UCSD-AML1 (cell line): ENCODE results near the gene ADGRG3.

Source experiments
- DNase-seq: peaks from one replicate; lab custom pipeline; 2025; ENCODE audit not compliant: unreplicated experiment; lab: John Stamatoyannopoulos, UW

Gene ADGRG3

GRCh38 chr16:57694725-57695679, 26.9 kb downstream of the ADGRG3 start, which contains the start of gene DRC7:
TSS of gene DRC7 (plus strand) at chr16:57694806. CDS start at chr16:57697950, 3,144 bp downstream.
- peak; percentile 90 for DNase-seq

DNA sequence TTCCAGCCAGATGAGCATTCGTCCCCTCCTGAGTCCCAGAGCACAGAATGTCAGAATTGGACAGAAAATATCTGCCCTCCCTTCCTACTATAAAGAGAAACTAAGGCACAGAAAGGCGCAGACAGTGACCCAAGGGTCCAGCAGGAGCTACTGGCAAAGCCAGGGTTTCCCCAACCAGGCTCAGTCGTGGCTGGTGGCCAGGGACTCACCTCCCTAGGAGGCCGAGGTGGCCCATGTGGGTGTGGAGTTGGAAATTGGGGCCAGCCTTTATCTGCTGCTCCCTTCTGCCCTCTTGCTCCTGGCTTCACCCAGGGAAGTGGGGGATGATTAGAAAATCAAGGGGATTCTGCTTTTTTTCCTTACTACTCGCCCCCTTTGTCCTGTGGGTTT, 27.6 kb downstream of the ADGRG3 start:
- DNase-seq = no peak

DNA sequence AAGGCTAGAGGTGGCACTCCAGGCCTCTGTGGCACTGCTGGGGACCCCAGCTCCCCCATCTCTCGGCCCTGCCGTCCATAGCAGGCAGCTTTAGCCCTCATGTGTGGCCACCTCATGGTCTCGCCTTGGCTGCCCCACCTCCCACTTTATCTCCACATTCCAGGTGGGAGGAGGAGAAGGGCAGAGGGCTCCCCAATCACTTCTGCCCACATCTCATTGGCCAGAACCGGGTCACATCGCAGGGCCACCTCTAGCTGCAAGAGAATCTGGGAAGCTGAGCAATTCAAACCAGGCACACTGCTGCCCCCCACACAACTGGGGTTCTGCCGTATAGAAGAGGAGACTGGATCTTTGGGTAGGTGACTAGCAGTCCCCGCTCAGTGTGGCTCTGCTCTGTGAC, 28.1 kb downstream of the ADGRG3 start:
- no peak for DNase-seq

DNA sequence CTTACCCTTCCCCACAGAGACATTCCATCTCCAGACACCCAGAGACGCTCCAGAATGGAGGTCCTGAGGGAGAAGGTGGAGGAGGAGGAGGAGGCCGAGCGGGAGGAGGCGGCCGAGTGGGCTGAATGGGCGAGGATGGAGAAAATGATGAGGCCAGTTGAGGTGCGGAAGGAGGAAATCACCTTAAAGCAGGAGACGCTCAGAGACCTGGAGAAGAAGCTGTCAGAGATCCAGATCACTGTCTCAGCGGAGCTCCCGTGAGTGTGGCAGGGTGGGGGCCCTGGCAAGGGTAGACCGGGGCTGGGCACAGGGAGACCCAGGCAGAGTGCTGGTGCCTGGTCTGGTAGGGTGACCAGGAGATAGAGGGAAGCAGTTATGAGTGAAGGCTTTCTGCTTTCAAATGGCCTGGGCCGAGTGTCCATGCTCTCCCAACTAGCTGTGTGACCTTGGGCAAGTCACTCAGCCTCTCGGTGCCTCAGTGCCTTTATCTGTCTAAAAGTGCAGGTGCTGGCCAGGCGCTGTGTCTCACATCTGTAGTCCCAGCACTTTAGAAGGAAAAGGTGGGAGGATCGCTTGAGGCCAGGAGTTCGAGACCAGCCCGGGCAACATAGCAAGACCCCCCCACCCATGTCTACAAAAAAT, 29.9 kb downstream of the ADGRG3 start:
- DNase-seq = no peak

DNA sequence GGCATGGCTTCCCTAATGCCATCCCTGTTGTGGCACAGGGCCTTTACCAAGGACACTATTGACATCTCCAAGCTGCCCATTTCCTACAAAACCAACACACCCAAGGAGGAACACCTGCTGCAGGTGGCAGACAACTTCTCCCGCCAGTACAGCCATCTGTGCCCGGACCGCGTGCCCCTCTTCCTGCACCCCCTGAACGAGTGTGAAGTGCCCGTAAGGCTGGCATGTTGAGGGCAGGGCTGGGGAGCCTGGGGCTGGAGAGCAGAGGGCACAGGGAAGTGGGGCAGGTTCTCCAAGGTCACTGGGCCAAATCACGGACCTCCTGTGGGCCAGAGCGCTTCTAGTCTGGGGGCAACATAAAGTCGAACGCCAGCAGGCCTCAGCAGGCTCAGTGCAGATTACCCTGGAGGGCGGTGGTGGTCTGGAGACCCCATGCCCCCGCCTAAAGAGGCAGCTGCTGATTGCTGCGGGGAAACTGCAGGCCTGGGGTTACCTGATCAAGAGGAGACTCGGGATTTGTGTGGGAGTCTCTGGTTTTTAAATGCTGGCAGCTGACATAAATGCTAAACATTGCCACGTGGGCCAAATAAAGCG, 30.8 kb downstream of the ADGRG3 start:
- DNase-seq = no peak

DNA sequence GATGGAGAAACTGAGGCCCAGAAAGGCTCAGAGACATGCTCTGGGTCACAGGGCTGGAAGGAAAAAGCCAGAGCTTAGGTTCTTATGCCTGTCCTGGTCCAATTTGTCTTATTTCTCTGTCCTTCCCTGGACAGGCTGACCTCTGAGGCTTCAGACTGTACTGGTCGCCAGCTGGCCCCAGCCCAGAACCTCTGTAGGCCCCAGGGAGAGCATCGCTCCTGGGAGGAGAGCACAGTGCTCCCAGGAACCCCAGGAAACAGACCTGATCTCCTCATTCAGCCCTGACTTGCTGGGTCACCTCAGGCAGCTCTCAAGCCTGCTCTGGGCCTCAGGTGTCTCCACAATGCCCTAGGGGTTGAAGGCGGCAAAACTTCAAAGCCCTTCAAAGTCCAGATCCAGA, 31.4 kb downstream of the ADGRG3 start:
- no peak for DNase-seq

- DNase-seq = no peak
These were observed 31.8 kb downstream of the ADGRG3 start for GRCh38 chr16:57699899-57700298.

- no peak for DNase-seq
These were observed 32.9 kb downstream of the ADGRG3 start for GRCh38 chr16:57700781-57701551.

DNA sequence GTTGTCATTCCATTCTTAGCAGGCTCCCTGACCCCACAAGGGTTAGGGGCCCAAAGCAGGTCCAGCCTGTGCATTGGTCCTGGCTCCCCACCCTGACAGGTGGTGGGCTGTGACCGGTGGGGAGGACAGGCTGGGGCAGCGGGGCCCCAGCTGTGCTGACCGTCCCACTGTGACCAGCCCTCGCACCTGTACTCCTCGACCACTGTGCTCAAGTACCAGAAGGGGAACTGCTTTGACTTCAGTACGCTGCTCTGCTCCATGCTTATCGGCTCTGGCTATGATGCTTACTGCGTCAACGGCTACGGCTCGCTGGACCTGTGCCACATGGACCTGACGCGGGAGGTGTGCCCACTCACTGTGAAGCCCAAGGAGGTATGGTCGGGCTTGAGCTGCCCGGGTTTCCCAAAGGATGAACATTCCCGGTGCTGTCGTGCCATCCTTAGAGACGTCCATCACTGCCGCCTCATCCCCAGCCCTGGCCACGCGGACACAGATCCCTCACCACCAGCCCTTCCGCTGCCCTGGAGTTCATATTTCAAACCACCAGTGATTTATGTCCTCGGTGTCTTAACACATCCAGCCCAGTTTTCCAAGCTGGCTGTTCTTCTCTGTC, 33.8 kb downstream of the ADGRG3 start:
- no peak for DNase-seq

- DNase-seq = no peak
These were observed 35.4 kb downstream of the ADGRG3 start for GRCh38 chr16:57703416-57704010.

- DNase-seq = no peak
These were observed 36.2 kb downstream of the ADGRG3 start for GRCh38 chr16:57704011-57704904.

GRCh38 chr16:57704905-57705852, 37.1 kb downstream of the ADGRG3 start:
- DNase-seq = no peak

GRCh38 chr16:57706717-57707116, 38.6 kb downstream of the ADGRG3 start:
- DNase-seq = no peak

DNA sequence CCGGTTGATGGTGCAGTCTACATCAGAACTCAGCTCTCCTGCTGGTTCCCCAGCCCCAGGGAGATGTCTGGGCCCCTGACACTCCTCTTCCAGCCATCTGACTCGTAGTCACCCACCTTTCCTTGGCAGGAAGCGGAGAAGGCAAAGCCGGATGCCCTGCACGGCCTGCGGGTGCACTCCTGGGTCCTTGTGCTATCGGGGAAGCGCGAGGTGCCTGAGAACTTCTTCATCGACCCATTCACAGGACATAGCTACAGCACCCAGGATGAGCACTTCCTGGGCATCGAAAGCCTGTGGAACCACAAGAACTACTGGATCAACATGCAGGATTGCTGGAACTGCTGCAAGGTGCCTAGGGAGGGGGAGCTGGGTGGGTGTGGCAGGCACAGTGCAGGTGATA, 39.2 kb downstream of the ADGRG3 start:
- DNase-seq = no peak

GRCh38 chr16:57708168-57708567, 40.1 kb downstream of the ADGRG3 start:
- no peak for DNase-seq

- DNase-seq = no peak
These were observed 41.6 kb downstream of the ADGRG3 start for GRCh38 chr16:57709663-57710062.

- DNase-seq = no peak
These were observed 43.2 kb downstream of the ADGRG3 start for GRCh38 chr16:57711346-57711745.

GRCh38 chr16:57711993-57712392, 43.9 kb downstream of the ADGRG3 start:
- DNase-seq = no peak
